GM12891 (cell line): ENCODE data around the gene MUTYH.

Source experiments
- POLR2A ChIP-seq: IDR thresholded peaks from 2 replicates; pipeline ENCODE4 v1.6.1; 2011; ENCODE audit warnings: low read depth, low read length, control low read depth
- POLR2AphosphoS5 ChIP-seq: IDR thresholded peaks from 2 replicates; pipeline ENCODE4 v1.6.1; 2011; ENCODE audit warnings: low read depth, low read length, control low read depth
- SPI1 ChIP-seq: IDR thresholded peaks from 2 replicates; pipeline ENCODE4 v1.6.1; 2011; ENCODE audit warnings: low read depth, low read length, control low read depth
- TAF1 ChIP-seq: IDR thresholded peaks from 2 replicates; pipeline ENCODE4 v1.6.1; 2011; ENCODE audit warnings: low read depth, low read length, control low read depth

- no peak for TF ChIP-seq POLR2A
- no peak for TF ChIP-seq POLR2AphosphoS5
- TF ChIP-seq TAF1: no peak
- no peak for TF ChIP-seq SPI1
These were observed 7.9 kb downstream of the MUTYH start for GRCh38 chr1:45332346-45332720.
